HL-60/S4 treated with retinoic acid at 250 ng/mL for 4 days and 3 days (cell line): ENCODE measurements around the gene PES1.
"Not testable (repeated sequence)": the region's sequence is repeated elsewhere in the genome, so short reads cannot be mapped to it uniquely, and the experiment has no call there.

ENCODE experiments used
- in situ Hi-C: fragments of 300-500 bp; cut with MboI; formaldehyde crosslinking; loops from 2 replicates; pipeline ENCODE4 v1.7.0; 2022; ENCODE audit warnings: low sequenced_read_pairs

Gene PES1

DNA sequence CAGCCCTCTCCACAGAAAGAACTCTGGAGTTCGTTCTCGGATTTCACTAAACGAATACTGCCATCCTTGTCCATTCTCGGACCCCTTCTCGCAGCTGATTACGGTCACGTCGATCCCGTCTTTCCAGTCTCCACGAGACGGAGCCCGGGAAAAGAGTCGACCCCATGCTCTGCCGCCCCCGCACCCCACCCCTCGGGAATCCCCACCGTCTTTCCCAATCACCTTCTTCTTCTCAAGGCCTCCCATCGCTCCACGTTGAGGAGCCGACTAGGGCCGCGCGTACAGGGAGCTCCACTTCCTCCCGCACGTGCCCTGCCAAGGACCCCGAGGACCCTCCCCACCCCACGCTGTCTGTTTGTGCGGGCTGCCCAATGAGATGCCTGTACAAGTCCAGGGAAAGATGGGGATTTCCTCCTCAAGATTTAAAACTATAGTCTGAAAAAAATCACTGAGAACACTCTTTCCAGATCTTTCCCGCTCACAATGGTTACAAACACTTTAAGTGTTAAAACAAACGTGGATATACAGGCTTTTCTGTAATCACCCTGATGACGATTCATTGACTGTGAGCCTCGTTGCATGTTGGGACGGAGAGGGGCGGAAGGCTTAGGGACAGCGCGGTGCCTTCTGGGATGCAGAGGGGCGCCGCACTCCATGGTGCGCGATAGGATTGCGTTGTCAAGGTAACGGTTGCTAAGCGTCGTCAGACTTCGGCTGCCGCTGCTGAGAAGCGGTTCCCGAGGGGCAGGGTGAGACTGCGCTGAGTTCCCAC, at the start of gene PES1:
Gene PES1, minus strand, starts transcription at position 323 of the 772 bp plus-strand sequence. Its CDS starts 77 bp downstream, at position 246.
- in situ Hi-C loops: no loop called here

- in situ Hi-C loops: no loop called here
Measured at GRCh38 chr22:30640839-30641430, 49.2 kb upstream of the PES1 start.

DNA sequence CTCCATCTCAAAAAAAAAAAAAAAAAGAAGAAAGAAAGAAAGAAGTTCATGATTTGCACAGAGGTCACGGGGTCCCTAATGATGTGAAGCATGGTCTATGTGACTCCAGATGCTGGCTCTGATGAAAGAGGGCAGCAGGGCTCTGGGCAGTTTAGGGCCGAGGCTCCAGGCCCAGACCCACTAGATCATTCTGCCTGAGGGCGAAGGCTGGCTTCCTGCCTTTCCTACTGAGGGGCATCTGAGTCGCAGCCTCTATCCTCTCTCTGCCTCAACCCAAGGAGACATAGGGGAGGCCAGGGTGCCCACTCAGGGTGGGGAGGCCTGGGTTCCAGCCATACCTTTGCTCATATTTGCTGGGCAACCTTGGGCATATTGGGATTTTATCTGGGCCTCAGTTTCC, 48.7 kb upstream of the PES1 start:
- in situ Hi-C loops: no loop called here

DNA sequence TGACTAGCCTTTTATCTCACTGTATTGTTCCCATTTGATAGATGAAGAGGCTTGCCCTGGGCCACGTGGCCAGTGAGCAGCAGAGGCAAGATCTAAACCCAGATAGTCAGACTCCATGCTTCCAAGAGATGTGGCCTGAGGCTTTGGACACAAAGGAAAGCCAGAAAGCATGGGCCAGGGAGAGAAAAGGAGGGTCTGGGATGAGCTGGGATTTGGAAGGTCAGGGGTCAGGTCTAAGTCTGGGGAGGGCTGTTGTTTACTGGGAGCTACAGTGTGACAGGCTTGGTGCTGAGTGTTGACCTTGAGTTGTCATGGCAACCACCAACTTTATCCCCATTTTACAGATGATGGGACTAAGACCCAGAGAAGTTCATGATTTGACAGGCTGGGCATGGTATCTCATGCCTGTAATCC, 46.0 kb upstream of the PES1 start:
- in situ Hi-C loops: no loop called here

DNA sequence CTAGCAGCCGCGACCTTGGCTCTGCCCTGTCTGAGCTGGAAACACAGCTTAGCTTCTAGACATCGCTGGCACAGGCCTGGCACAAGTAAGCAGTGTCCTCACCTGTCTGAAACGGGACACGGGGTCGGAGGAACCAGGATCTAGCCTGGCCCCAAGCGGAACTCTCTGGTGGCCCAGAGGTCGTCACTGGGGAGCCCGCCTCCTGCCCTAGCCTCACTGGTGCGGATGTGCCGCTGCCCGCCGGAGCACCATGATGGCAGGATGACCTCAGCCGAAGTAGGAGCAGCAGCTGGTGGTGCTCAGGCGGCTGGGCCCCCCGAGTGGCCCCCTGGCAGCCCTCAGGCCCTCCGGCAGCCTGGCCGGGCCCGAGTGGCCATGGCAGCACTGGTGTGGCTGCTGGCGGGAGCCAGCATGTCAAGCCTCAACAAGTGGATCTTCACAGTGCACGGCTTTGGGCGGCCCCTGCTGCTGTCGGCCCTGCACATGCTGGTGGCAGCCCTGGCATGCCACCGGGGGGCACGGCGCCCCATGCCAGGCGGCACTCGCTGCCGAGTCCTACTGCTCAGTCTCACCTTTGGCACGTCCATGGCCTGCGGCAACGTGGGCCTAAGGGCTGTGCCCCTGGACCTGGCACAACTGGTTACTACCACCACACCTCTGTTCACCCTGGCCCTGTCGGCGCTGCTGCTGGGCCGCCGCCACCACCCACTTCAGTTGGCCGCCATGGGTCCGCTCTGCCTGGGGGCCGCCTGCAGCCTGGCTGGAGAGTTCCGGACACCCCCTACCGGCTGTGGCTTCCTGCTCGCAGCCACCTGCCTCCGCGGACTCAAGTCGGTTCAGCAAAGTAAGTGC, 44.7 kb upstream of the PES1 start:
- in situ Hi-C loops: no loop called here

DNA sequence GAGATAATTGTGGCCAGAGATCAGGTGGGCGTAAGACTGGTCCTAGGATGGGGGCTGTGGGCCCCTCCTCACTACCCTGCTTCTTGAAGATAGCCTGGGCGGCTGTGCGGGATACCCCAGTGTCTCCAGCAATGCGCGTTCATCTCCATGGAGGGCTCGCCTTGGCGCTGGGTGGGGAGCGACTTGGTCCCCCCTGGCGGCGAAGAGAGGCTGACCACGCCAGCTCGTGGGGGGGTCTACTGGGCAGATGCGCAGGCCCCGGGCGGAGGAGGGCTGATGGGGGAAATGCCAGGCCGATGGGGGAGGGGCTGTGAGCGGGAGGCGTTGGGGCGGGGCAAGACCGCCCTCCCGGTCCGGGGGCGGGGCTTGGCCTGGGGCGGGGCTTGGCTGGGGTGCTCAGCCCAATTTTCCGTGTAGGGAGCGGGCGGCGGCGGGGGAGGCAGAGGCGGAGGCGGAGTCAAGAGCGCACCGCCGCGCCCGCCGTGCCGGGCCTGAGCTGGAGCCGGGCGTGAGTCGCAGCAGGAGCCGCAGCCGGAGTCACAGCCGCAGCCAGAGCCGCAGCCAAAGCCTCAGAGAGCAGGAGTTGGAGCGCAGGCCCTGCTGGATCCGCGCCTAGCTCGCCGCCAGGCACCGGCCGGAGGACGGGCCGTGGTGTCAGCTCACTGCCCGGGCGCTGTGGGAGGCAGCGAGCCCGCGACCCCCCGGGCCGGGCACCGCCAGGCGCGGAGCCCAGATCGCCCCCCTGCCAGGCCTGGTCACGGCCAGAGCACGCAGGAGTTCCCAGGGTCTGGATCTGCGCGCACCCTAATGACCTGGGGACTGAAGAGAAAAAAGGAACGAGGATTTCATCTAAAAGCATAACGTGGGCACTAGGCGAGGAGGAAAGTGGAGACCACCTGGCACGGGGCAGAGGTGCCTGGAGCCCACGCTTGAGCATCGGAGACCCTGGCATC, 43.8 kb upstream of the PES1 start, which contains the start of gene SLC35E4:
Gene SLC35E4, plus strand, starts transcription at position 509 of the 953 bp plus-strand sequence. CDS start 670 bp downstream, outside the sequence.
- in situ Hi-C loops: no loop called here

DNA sequence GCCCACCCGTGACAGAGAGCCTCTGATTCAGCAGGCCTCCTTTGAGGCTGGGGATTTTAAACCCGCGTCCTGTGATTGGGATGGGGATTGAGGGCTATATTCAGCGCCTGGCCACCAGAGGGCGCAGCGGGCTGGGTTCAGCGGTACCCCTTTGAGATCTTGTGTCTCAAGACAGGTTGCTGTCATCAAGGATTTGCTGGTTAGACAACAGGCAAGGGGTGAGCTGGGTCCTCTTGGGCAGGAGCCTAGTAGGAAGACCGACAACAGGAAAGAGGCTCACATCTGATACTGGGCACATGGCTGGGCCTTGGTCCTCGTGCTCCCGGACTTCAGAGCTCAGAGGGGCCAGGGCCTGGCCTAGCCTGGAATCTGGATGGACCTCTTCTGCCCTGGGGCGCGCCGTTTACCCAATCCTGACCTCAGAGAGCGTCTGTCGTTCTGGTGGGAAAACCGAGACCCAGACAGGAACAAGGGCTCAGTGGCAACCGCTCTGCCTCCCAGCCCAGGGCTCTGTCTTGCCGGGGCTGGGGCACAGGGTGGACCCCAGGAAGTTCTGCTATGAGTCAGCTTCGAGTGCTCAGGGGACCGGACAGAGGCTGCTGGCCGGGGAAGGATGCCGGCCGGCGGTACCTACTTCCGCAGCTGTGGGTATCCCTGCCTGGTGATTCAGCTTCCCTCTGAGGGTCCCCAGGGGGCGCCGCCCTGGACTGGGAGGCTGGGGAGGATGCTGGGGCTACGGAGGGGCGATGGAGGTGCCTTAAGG, 42.9 kb upstream of the PES1 start:
- in situ Hi-C loops: no loop called here

GRCh38 chr22:30631469-30631868, 39.8 kb upstream of the PES1 start:
- in situ Hi-C loops: not testable (repeated sequence)

- in situ Hi-C loops: no loop called here
Measured at GRCh38 chr22:30628491-30628890, 36.8 kb upstream of the PES1 start.

- in situ Hi-C loops: no loop called here
Measured at GRCh38 chr22:30627471-30627870, 35.8 kb upstream of the PES1 start.

GRCh38 chr22:30626413-30626812, 34.7 kb upstream of the PES1 start:
- in situ Hi-C loops: no loop called here

- in situ Hi-C loops: not testable (repeated sequence)
Measured at GRCh38 chr22:30619909-30620308, 28.2 kb upstream of the PES1 start.

GRCh38 chr22:30617819-30618218, 26.1 kb upstream of the PES1 start:
- in situ Hi-C loops: no loop called here

- in situ Hi-C loops: no loop called here
Measured at GRCh38 chr22:30615543-30615954, 23.8 kb upstream of the PES1 start.

DNA sequence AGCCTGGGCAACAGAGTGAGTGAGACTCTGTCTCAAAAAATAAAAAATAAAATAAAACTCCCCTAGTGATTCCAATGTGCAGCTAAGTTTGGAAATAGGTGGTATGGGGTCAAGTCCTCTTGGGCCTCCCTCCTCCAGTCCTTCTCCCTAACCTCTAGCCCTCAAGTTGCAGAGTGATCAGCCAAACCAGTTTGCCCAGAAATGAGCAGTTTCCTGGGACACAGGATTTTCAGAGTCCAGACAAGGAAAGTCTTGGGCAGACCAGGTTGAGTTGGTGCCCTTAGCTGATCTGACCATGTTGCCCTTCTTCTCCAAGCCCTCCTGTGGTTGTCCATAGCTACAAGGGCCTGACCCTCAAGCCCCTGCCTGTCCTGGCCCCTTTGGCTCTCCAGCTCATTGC, 23.2 kb upstream of the PES1 start:
- in situ Hi-C loops: no loop called here

GRCh38 chr22:30614268-30614667, 22.6 kb upstream of the PES1 start:
- in situ Hi-C loops: no loop called here

DNA sequence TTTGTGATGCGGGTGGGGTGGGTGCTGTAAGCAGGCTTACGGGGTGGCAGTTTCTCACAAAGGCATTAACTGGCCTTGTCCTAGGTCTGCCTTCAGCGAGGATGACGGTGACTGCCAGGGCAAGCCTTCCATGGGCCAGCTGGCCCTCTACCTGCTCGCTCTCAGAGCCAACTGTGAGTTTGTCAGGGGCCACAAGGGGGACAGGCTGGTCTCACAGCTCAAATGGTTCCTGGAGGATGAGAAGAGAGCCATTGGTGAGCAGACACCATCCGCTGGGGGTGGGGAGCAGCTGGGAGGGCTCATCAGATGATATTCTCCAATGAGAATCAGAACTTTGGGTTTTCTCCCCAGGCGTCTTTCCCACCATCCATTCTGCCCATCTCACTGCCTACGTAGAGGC, 21.1 kb upstream of the PES1 start:
- in situ Hi-C loops: no loop called here

DNA sequence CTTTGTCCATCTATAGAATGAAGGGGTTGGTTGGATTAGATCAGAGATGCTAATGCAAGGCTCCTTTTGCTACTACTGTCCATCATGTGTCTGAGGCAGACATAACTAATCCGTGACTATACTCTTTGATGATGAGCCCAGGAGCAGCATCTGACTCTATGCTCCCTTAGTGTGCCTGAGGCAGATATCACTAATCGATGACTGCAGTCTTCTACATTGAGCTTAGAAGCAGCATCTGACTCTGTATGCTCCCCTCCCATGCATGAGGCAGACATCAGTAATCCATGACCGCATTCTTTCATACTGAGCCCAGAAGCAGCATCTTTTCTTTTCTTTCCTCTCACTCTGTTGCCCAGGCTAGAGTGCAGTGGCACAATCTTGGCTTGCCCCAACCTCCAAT, 19.5 kb upstream of the PES1 start:
- in situ Hi-C loops: no loop called here

- in situ Hi-C loops: no loop called here
Measured at GRCh38 chr22:30610299-30610698, 18.6 kb upstream of the PES1 start.
